ENCODE results near the gene ARFIP1.

DNA sequence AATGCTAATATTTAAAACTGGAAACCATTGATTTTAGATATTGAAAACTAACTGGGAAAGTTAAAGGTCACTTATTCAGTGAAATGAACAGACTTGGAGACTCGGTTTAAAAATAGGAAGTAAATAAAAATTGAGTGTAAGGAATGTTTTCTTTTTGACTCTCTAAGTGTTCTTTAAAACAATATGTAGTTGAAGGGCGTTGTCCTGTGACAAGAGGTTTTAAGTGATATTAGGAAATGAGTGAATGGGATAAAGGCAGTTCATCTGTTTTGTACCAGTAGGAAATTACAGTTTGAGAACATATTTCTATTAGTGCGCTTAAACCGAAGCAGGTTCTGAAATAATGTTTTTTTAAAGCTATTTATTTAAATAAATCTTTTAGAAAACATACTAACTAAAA, 77.2 kb downstream of the ARFIP1 start:
- TF ChIP-seq, protein P1, sequence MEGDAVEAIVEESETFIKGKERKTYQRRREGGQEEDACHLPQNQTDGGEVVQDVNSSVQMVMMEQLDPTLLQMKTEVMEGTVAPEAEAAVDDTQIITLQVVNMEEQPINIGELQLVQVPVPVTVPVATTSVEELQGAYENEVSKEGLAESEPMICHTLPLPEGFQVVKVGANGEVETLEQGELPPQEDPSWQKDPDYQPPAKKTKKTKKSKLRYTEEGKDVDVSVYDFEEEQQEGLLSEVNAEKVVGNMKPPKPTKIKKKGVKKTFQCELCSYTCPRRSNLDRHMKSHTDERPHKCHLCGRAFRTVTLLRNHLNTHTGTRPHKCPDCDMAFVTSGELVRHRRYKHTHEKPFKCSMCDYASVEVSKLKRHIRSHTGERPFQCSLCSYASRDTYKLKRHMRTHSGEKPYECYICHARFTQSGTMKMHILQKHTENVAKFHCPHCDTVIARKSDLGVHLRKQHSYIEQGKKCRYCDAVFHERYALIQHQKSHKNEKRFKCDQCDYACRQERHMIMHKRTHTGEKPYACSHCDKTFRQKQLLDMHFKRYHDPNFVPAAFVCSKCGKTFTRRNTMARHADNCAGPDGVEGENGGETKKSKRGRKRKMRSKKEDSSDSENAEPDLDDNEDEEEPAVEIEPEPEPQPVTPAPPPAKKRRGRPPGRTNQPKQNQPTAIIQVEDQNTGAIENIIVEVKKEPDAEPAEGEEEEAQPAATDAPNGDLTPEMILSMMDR (IDR thresholded peaks at IDR 0.05 in 2 of 3, conservative IDR thresholded peaks at IDR 0.05 in 1 of 3; ENCODE audit: borderline replicate concordance in 1 of 3, insufficient read depth in 1 of 3, low read depth in 2 of 3, low read length in 2 of 3) = no peak
- TF ChIP-seq EZH2phosphoT487 (IDR thresholded peaks at IDR 0.05; ENCODE audit: borderline replicate concordance) = no peak
- no peak for TF ChIP-seq EZH2 (IDR thresholded peaks at IDR 0.05)
- TF ChIP-seq POLR2AphosphoS5 (IDR thresholded peaks at IDR 0.05; ENCODE audit: low read depth, low read length) = no peak
- TF ChIP-seq ATF3 (IDR thresholded peaks at IDR 0.05) = no peak
